Progenitor cell of endocrine pancreas (in vitro differentiated cells): Measurements from ENCODE around the gene SAV1. TPM values are rescaled to one million over a fixed set of nuclear protein-coding genes. Genes with fewer than 3 reads are reported as not detected.
A peak's percentile ranks its signal among the peaks of the same experiment; 100 is the strongest.
"Not testable (repeated sequence)": the region's sequence is repeated elsewhere in the genome, so short reads cannot be mapped to it uniquely, and the experiment has no call there.

Experiments used
- DNase-seq: peaks from one replicate; pipeline ENCODE4 v3.0.0; 2021; ENCODE audit warnings: low spot score; ENCODE audit not compliant: unreplicated experiment
- H3K27ac Mint-ChIP-seq: 2 replicates; pipeline ENCODE4 v1.8.0; 2021; ENCODE audit warnings: mild to moderate bottlenecking, moderate library complexity, mixed read lengths
- H3K27me3 Mint-ChIP-seq: 2 replicates; pipeline ENCODE4 v1.8.0; 2021; ENCODE audit warnings: mixed read lengths
- H3K36me3 Mint-ChIP-seq: 2 replicates; pipeline ENCODE4 v1.8.0; 2022; ENCODE audit warnings: mixed read lengths; ENCODE audit not compliant: insufficient read depth
- H3K4me1 Mint-ChIP-seq: 2 replicates; pipeline ENCODE4 v1.8.0; 2021; ENCODE audit warnings: low read depth, mixed read lengths
- H3K4me3 Mint-ChIP-seq: 2 replicates; pipeline ENCODE4 v1.8.0; 2021; ENCODE audit warnings: low read depth, mild to moderate bottlenecking, moderate library complexity, mixed read lengths
- H3K9me3 Mint-ChIP-seq: 2 replicates; pipeline ENCODE4 v1.8.0; 2021; ENCODE audit warnings: low read depth, mixed read lengths
- total RNA-seq: library from RNA; stranded (reverse); gene quantifications from 2 replicates; pipeline ENCODE4 v1.2.1, GENCODE V29; 2021
- TF ChIP-seq, protein P1 (sequence below): fragments of 200-600 bp; sonication (generic); IDR thresholded peaks from one replicate; pipeline ENCODE4 v1.5.0; 2021; ENCODE audit warnings: antibody characterized with exemption, mild to moderate bottlenecking; ENCODE audit not compliant: unreplicated experiment

Gene SAV1
- total RNA-seq, 1 donor from 2014 or later = 27.0 TPM

DNA sequence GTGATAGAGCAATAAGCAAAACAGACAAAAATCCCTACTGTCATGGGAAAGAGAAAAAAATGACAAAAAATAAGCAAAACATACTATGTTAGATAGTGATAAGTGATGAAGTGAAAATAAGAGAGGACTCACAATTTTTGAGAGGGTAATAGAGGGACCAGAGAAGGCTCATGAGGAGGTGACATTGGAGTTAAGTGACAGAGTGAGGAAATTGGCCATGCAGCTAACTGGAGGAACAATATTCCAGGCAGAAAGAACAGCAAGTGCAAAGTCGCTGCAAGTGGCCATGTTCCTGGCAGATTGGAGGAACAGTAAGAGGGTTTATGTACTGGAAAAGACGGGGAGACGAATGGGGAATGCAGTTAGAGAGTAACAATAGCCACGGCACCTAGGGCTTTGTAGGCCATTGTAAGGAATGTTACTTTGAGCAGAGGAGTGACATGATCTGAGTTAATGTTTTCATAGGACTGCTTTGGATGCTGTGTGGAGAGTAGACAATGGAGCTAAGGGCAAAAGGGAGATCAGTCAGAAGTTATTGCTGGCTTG, 1.4 kb upstream of the SAV1 start:
- H3K27ac Mint-ChIP-seq = no peak overlapping the region
- no peaks in the 10 kb centered on the region for H3K9me3 Mint-ChIP-seq
- TF ChIP-seq, protein P1, sequence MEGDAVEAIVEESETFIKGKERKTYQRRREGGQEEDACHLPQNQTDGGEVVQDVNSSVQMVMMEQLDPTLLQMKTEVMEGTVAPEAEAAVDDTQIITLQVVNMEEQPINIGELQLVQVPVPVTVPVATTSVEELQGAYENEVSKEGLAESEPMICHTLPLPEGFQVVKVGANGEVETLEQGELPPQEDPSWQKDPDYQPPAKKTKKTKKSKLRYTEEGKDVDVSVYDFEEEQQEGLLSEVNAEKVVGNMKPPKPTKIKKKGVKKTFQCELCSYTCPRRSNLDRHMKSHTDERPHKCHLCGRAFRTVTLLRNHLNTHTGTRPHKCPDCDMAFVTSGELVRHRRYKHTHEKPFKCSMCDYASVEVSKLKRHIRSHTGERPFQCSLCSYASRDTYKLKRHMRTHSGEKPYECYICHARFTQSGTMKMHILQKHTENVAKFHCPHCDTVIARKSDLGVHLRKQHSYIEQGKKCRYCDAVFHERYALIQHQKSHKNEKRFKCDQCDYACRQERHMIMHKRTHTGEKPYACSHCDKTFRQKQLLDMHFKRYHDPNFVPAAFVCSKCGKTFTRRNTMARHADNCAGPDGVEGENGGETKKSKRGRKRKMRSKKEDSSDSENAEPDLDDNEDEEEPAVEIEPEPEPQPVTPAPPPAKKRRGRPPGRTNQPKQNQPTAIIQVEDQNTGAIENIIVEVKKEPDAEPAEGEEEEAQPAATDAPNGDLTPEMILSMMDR = no peak
- H3K4me1 Mint-ChIP-seq = peaks cover 9% of the 10 kb centered on the region
- no peak overlapping the region for H3K4me3 Mint-ChIP-seq
- H3K36me3 Mint-ChIP-seq = peaks cover 3% of the 10 kb centered on the region
- no peak for DNase-seq
- no peaks in the 10 kb centered on the region for H3K27me3 Mint-ChIP-seq

- TF ChIP-seq, protein P1 = peak; percentile 3
- no peak for DNase-seq
- H3K4me3 Mint-ChIP-seq = no peak overlapping the region
- H3K27ac Mint-ChIP-seq = no peak overlapping the region
- no peaks in the 10 kb centered on the region for H3K27me3 Mint-ChIP-seq
- peaks cover 6% of the 10 kb centered on the region for H3K36me3 Mint-ChIP-seq
- no peaks in the 10 kb centered on the region for H3K9me3 Mint-ChIP-seq
- peaks cover 9% of the 10 kb centered on the region for H3K4me1 Mint-ChIP-seq
These were observed 679 bp upstream of the SAV1 start for GRCh38 chr14:50668826-50669143.

DNA sequence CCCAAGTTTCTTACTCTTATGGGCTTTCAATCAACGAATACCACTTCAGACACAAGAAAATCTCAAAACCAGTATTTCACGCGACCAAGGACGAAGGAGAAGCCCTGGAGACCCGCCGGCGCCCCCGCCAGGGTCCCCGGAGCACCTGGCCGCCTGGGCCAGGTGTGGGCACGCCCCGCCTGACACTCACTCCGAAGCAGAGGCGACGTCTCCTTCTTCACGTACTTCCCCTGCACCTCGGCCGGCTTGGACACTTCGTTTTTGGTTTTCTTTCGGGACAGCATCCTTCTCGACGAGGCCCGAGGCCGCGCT, 466 bp downstream of the SAV1 start:
- TF ChIP-seq, protein P1 = peak; percentile 38
- no peak overlapping the region for H3K4me3 Mint-ChIP-seq
- H3K27me3 Mint-ChIP-seq = no peaks in the 10 kb centered on the region
- H3K36me3 Mint-ChIP-seq = peaks cover 12% of the 10 kb centered on the region
- H3K9me3 Mint-ChIP-seq = no peaks in the 10 kb centered on the region
- DNase-seq = peak; percentile 36
- H3K4me1 Mint-ChIP-seq = peaks cover 9% of the 10 kb centered on the region
- peak overlapping the region; percentile 85 for H3K27ac Mint-ChIP-seq

DNA sequence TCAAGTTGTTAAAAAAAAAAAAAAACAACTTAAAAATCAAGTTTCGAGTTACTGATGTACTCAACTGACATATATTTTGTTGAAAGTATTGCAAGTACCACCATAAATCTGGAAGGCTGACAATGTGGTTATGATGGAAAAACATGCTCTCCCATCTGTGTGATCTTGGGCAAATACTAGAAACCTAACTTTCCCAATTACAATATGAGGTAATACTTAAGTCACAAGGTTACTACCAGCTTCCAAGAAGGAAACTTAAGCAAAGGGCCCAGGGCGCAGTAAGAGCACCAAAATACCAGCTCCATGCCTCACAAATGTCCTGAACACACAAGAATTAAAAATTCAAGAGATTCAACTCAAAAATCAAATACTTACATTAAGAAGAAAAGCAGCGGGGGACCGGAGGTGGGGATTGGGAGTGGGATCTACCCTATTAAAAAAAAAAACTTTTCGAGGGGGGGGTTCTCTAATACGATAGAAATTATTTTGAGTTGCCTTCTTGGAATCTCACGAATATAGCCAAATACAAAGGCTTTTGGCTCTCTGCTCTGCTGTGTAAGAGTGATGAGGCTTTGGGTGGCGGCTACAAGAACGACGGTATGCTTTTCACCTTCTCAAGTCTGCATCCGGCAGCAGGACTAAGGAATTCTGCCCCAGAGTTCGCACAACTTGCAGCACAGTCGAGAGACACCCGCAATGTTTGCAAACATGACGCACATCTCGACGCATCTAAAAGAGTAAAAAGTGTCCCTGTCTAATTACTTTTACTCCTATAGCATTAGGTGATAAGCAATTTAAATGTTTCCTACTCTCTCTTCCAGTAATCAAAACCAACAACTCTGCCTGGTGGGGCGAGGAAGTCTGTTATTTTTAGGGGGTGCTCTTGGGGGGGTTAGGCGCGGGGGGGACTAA, 1.1 kb downstream of the SAV1 start:
- Mint-ChIP-seq H3K4me3 (no peak overlapping the region), H3K36me3 (peaks cover 12% of the 10 kb centered on the region), H3K9me3 (no peaks in the 10 kb centered on the region), H3K27me3 (no peaks in the 10 kb centered on the region), H3K4me1 (peaks cover 9% of the 10 kb centered on the region), H3K27ac (peak overlapping the region; percentile 85)
- TF ChIP-seq, protein P1 = no peak
- no peak for DNase-seq

DNA sequence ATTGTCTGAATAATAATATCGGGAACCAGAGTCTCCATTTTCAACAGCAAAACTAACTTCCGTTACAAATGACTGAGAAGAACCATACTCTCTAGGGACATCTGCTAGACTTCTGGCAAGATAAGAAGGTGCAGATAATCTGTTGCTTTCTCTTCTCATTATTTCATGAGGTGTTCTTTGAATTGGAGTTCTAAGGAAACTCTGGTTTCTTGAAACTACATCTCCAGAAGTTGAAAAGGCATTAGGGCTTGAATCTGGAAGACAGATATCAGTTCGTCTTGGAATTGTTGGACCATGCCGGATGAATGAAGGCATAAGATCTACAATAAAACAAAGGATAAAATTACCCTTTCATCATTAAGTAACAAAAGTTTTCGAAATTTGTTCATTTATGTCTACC, 2.8 kb downstream of the SAV1 start:
- H3K4me1 Mint-ChIP-seq, H3K9me3 Mint-ChIP-seq, H3K4me3 Mint-ChIP-seq, DNase-seq, H3K27ac Mint-ChIP-seq, H3K27me3 Mint-ChIP-seq: not testable (repeated sequence)
- H3K36me3 Mint-ChIP-seq = peaks cover 24% of the 10 kb centered on the region

GRCh38 chr14:50664579-50664978, 3.5 kb downstream of the SAV1 start:
- H3K36me3 Mint-ChIP-seq = peaks cover 29% of the 10 kb centered on the region
- H3K4me3 Mint-ChIP-seq, H3K9me3 Mint-ChIP-seq: not testable (repeated sequence)

More at GRCh38 chr14:50664579-50664978, 3.5 kb downstream of the SAV1 start:
- peaks cover 13% of the 10 kb centered on the region for H3K4me1 Mint-ChIP-seq
- H3K27ac Mint-ChIP-seq, DNase-seq, H3K27me3 Mint-ChIP-seq: not testable (repeated sequence)
